Kidney epithelial cell (primary cell): ENCODE results near the gene APOC1. TPM values are rescaled to one million over a fixed set of nuclear protein-coding genes. Genes with fewer than 3 reads are reported as not detected.

Source experiments
- DNase-seq: peaks from one replicate; pipeline ENCODE4 v3.0.0-alpha.2; 2010; ENCODE audit warnings: low read depth
- H3K27me3 ChIP-seq: 2 replicates; pipeline ENCODE4 v1.6.0; 2011; ENCODE audit warnings: low read length; ENCODE audit not compliant: control insufficient read depth, insufficient read depth
- H3K36me3 ChIP-seq: 2 replicates; pipeline ENCODE4 v1.5.1; 2011; ENCODE audit warnings: low read length; ENCODE audit not compliant: control insufficient read depth, insufficient read depth
- H3K4me3 ChIP-seq: 2 replicates; pipeline ENCODE4 v1.5.1; 2011; ENCODE audit warnings: low read depth, mild to moderate bottlenecking, control low read depth, low read length
- total RNA-seq: library from RNA; depleted of rRNA; stranded (reverse); fragments of >200 nt; gene quantifications from 2 replicates; pipeline ENCODE4 v1.2.3, GENCODE V29; 2015
- TF ChIP-seq, protein P1 (sequence below): IDR thresholded peaks from 2 replicates; pipeline ENCODE4 v1.5.1; 2011; ENCODE audit warnings: mild to moderate bottlenecking, moderate library complexity, low read length, control low read depth, inconsistent platforms; ENCODE audit not compliant: insufficient read depth, poor library complexity, severe bottlenecking

The APOC1 gene
- total RNA-seq, 1 donor from 2014 or later, result 3.5 TPM

DNA sequence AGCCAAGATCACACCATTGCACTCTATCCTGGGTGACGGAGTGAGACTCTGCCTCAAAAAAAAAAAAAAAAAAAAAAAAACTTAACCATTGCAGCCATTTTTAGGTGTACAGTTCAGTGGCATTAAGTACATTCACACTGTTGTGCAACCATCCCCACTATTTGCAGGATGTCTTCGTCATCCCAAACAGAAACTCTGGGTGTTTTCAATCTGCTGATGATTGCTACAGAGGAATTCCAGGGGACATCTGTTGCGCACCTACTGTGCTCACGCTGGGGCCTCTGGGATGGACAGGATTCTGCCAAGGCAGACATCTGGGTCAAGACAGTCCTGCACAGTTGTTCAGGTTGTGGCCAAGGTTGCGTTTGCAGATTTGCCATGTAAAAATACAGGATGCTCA, 25.3 kb downstream of the APOC1 start:
- Histone ChIP-seq H3K36me3 (no peaks in the 10 kb centered on the region), H3K27me3 (peaks cover 3% of the 10 kb centered on the region), H3K4me3 (no peak overlapping the region)
- TF ChIP-seq, protein P1, sequence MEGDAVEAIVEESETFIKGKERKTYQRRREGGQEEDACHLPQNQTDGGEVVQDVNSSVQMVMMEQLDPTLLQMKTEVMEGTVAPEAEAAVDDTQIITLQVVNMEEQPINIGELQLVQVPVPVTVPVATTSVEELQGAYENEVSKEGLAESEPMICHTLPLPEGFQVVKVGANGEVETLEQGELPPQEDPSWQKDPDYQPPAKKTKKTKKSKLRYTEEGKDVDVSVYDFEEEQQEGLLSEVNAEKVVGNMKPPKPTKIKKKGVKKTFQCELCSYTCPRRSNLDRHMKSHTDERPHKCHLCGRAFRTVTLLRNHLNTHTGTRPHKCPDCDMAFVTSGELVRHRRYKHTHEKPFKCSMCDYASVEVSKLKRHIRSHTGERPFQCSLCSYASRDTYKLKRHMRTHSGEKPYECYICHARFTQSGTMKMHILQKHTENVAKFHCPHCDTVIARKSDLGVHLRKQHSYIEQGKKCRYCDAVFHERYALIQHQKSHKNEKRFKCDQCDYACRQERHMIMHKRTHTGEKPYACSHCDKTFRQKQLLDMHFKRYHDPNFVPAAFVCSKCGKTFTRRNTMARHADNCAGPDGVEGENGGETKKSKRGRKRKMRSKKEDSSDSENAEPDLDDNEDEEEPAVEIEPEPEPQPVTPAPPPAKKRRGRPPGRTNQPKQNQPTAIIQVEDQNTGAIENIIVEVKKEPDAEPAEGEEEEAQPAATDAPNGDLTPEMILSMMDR, result no peak
- no peak for DNase-seq

DNA sequence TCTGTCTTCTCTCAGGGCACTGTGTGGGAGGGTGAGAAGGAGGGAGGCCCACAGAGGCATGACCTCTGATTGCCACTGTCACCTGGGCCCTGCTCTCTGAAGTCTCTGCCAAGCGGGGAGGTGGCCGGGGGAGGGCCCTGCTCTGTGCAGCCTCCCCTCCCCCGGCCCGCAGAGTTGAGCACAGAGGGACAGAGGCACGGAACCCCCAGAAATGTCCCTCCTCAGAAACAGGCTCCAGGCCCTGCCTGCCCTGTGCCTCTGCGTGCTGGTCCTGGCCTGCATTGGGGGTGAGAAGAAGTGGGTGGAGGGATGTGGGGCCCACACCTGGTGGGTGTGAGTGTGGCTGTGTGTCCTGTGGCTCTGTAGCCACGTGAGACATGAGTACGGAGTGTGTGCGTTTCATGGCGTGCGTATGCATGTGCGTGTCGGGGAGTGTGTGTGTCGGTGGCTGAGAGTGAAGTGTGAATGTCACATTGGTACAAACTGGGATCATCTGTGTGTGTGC, 27.7 kb downstream of the APOC1 start, which contains the start of gene APOC4:
TSS of gene APOC4 (plus strand) at position 171 of the 505 bp plus-strand sequence. CDS start at position 212, 41 bp downstream.
- no peak for DNase-seq
- no peaks in the 10 kb centered on the region for H3K36me3 ChIP-seq
- H3K4me3 ChIP-seq, result no peak within 1 kb of the TSS
- H3K27me3 ChIP-seq, result no peaks in the 10 kb centered on the region
- TF ChIP-seq, protein P1, result no peak

DNA sequence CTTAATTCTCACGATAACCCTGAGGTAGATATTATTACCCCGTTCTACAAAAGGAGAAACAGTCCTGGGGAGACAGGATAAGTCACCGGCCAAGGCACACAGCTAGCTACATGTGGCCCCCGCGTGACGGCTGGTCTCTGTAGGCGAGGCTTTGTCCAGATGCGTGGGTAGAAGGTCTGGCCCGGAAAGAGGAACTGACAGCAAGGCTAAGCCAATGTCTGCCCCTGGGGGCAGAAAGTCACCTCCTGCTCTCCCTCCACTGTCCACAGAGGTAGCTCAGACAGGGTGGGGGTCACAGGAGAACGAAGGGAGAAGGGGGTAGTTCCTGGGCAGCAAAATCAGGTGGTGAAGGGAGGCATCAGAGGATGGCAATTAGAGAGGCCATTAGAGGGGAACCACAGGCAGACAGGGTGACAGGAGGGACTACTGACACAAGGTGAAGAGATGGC, 29.4 kb downstream of the APOC1 start:
- TF ChIP-seq, protein P1, result no peak
- no peaks in the 10 kb centered on the region for H3K27me3 ChIP-seq
- no peaks in the 10 kb centered on the region for H3K36me3 ChIP-seq
- H3K4me3 ChIP-seq, result no peak overlapping the region
- no peak for DNase-seq

DNA sequence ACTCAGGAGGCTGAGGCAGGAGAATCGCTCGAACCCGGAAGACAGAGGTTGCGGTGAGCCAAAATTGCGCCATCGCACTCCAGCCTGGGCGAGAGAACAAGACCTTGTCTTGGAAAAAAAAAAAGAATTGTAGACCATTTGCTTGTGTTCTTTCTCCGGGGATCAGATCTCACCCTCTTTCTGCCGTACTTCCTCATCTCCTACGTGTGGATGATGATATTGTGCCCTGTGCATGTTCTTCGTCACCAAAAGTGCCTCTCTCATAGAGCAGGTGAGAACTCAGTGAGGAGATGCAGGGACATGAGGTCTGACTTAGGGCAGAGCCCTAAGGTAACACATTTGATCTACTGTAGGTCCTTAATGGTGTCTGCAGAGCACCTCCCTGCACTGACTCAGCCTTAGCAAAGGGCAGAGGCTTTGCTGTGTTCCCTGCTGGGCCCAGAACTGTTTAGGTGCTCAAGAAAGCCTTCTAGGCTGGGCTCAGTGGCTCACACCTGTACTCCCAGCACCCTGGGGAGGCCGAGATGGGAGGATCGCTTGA, 32.7 kb downstream of the APOC1 start:
- H3K36me3 ChIP-seq, result no peaks in the 10 kb centered on the region
- no peaks in the 10 kb centered on the region for H3K27me3 ChIP-seq
- TF ChIP-seq, protein P1, result no peak
- H3K4me3 ChIP-seq, result no peak overlapping the region
- DNase-seq, result no peak

DNA sequence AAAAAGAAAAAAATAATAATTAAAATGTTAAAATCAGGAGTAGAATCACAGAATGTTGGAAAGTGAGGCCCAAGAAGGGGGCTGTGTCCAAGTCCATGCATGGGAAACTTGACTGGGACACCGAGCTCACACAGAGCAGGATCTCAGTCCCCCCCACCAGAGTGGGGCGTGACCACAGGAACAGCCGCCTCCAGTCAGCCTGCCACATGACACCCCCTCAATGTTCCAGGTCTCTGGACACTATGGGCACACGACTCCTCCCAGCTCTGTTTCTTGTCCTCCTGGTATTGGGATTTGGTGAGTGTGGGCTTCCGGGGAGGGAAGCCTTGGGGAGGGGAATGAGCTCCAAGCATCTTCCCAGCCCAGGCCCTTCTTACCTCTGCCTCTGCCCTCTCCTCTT, 33.8 kb downstream of the APOC1 start:
- H3K36me3 ChIP-seq, result no peaks in the 10 kb centered on the region
- no peak for DNase-seq
- H3K4me3 ChIP-seq, result no peak overlapping the region
- TF ChIP-seq, protein P1, result no peak
- no peaks in the 10 kb centered on the region for H3K27me3 ChIP-seq
